HG03460 (cell line): ENCODE data around the gene ATP13A2.
"Not testable (repeated sequence)": the region's sequence is repeated elsewhere in the genome, so short reads cannot be mapped to it uniquely, and the experiment has no call there.

Source experiments
- ATAC-seq: cut with Tn5 transposase; IDR thresholded peaks from one replicate; pipeline ENCODE4 v1.9.1; 2021; ENCODE audit not compliant: unreplicated experiment

ATP13A2 gene

DNA sequence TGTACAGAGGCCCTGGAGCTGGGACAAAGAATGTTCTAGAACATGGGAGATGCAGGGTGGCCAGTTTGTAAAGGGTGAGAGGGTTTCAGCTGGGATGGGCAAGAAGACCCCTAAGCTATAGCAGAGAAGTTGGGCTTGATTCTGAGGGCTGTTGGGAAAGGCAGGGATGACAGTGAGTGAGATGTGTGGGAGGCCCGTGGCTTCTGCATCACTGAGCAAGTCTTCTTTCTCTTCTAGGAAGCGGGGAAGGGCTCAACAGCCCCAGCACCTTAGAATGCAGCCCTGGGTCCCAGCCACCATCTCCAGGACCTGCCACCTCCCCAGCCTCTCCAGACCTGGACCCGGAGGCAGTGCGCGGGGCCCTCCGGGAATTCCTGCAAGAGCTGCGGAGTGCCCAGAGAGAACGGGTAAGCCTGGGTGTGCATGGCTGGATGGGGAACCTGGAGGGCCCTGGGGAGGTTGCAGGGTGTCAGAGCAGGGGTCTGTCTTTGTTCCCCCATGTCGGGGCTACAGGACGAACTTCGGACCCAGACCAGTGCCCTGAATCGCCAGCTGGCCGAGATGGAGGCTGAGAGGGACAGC is 46.2 kb downstream of the ATP13A2 start:
- no peak for ATAC-seq

DNA sequence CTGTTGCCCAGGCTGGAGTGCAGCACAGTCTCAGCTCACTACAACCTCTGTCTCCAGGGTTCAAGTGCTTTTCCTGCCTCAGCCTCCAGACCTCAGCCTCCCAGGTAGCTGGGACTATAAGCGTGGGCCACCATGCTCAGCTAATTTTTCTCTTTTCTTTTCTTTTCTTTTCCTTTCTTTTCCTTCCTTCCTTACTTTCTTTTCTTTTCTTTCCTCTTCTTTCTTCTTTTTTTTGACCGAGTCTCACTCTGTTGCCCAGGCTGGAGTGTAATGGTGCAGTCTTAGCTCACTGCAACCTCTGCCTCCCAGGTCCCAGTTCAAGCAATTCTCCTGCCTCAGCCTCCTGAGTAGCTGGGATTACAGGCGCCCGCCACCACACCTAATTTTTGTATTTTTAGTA is 47.6 kb downstream of the ATP13A2 start:
- ATAC-seq = not testable (repeated sequence)

GRCh38 chr1:16961297-16962133 is 50.2 kb downstream of the ATP13A2 start:
- no peak for ATAC-seq

GRCh38 chr1:16960560-16961296 is 51.0 kb downstream of the ATP13A2 start:
- no peak for ATAC-seq

GRCh38 chr1:16958475-16958874 is 53.3 kb downstream of the ATP13A2 start:
- ATAC-seq = no peak

GRCh38 chr1:16957731-16958130 is 54.0 kb downstream of the ATP13A2 start:
- ATAC-seq = no peak

DNA sequence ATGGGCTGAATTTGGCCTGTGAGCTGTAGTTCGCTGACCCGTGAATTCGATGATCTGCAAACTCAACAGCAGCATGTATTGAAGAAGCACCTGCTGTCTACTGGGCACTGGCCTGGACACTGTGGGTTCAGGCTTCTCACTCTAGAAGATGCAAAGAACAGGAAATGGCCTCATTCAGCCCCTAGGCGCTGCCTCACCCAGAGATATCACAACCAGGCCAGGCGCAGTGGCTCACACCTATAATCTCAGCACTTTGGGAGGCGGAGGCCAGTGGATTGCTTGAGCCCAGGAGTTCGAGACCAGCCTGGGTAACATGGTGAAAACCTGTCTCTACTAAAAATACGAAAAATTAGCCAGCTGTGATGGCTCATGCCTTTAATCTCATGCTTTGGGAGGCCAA is 55.0 kb downstream of the ATP13A2 start:
- ATAC-seq = no peak

GRCh38 chr1:16955186-16955585 is 56.5 kb downstream of the ATP13A2 start:
- ATAC-seq = no peak

DNA sequence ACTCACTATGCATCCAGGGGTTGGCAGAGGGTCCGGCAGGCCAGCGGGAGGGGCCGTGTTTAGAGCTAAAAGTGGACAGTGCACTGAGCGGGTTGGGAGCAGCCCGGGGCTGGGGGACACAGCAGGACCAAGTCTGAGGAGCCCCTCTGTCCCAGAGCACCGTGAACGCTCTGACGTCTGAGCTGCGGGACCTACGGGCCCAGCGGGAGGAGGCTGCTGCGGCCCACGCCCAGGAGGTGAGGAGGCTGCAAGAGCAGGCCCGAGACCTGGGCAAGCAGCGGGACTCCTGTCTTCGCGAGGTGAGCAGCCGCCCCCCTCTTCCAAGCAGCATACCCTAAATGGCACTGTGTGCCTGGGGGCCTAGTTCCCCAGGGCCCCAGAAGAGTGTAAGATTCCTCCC is 57.1 kb downstream of the ATP13A2 start:
- ATAC-seq = no peak

DNA sequence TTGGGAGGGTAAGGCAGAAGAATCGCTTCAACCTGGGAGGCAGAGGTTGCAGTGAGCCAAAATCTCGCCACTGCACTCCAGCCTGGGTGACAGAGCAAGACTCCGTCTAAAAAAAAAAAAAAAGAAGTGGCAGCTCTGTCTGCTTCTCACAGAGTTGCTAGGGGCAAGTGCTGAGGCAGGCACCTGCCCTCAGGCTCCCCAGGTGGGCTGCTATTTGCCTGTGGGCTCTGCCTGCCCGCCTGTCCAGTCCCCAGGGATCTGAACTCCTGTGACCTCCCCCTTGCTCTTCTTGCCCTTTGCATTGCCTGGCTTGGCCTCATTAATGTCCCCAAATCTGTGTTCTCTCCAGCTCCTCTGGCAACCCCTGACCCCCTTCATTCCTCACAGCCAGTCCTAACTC is 59.4 kb downstream of the ATP13A2 start:
- not testable (repeated sequence) for ATAC-seq

- ATAC-seq = not testable (repeated sequence)
Measured at GRCh38 chr1:16949026-16949425, 62.7 kb downstream of the ATP13A2 start.

DNA sequence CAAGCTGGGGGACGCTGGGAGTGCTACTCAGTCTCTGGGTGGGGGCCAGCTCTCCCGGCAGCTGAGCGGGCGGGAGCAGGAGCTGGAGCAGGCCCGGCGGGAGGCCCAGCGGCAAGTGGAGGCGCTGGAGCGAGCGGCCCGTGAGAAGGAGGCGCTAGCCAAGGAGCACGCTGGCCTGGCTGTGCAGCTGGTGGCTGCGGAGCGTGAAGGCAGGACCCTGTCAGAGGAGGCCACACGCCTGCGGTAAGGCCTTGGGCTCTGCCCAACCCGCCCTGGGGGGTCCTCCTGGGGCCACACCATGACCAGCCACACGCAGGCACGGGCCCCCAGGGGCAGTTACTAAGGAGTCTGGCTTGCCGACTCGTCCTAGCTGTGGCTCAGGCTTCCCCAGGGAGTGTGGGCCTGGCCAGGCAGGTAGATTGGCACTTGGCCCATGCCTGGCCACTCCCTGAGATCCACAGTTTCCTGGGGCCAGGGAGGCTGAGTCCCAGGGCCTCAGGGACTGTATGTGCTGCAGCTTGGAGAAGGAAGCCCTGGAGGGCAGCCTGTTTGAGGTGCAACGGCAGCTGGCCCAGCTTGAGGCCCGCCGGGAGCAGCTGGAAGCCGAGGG is 63.3 kb downstream of the ATP13A2 start:
- not testable (repeated sequence) for ATAC-seq

DNA sequence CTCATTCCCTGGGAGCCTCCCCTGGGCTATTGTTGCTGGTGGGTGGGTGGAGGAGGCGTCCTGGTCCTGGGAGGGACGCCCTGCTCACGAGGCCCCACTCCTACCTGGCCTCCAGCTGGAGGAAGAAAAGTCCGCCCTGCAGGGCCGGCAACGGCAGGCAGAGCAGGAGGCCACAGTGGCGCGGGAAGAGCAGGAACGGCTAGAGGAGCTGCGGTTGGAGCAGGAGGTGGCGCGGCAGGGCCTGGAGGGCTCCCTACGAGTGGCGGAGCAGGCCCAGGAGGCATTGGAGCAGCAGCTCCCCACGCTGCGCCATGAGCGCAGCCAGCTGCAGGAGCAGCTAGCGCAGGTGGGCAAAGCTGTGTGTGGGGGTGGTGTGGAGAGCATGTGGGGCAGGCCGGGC is 65.1 kb downstream of the ATP13A2 start:
- ATAC-seq = no peak

- ATAC-seq = not testable (repeated sequence)
Measured at GRCh38 chr1:16946185-16946584, 65.5 kb downstream of the ATP13A2 start.

DNA sequence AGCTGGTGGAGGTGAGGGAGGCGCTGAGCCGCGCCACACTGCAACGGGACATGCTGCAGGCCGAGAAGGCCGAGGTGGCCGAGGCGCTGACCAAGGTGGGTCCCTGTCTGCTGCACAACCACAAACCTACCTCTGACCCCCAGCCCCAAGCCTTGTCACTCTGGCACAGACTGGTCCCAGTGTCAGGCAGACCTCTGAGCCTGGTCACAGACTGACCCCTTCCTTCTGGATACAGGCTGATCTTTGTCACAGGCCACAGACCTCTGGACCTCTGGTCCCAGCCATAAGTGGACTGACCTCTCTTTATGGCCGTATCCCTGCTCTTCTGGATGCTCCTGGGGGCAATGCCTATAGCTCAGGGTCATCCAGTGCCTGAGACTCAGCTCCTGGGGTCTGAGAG is 66.2 kb downstream of the ATP13A2 start:
- not testable (repeated sequence) for ATAC-seq

- no peak for ATAC-seq
Measured at GRCh38 chr1:16944038-16944437, 67.7 kb downstream of the ATP13A2 start.

GRCh38 chr1:16939386-16940180 is 72.1 kb downstream of the ATP13A2 start:
- not testable (repeated sequence) for ATAC-seq

- ATAC-seq = no peak
Measured at GRCh38 chr1:16938351-16939321, 73.1 kb downstream of the ATP13A2 start.

DNA sequence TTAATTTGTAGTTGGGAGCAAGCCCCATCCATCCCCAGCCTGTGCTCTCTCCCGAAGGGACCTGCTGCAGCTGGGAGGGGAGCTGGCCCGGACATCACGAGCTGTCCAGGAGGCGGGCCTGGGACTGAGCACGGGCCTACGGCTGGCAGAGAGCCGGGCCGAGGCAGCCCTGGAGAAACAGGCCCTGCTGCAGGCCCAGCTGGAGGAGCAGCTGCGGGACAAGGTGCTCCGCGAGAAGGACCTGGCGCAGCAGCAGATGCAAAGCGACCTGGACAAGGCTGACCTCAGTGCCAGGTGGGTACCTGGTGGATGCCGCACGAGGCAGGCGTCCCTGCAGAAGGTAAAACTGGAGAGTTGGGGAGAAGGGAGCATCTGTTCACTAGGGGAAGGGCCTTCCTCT is 75.1 kb downstream of the ATP13A2 start:
- ATAC-seq = not testable (repeated sequence)
